NCI-H226 (cell line): ENCODE measurements around the gene SLC45A2.

ENCODE experiments used
- DNase-seq: peaks from one replicate; pipeline ENCODE4 v3.0.0-alpha.2; 2015

SLC45A2 gene

GRCh38 chr5:33905381-33905780, 79.1 kb downstream of the SLC45A2 start:
- DNase-seq: no peak

DNA sequence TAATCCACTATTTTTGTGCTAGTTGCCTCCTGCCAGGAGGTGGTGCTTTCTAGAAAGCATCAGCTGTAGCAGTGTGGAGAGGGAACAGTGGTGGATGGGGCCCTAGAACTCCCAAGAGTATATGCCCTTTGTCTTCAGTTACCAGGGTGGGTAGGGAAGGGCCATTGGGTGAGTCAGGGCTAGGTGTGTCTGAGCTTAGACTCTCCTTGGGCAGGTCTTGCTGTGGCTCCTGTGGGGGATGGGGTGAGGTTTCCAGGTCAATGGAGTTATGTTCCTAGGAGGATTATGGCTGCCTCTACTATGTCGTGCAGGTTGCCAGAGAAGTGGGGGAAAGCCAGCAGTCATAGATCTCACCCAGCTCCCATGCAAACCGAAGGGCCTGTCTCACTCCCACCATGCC, 81.4 kb downstream of the SLC45A2 start:
- no peak for DNase-seq

DNA sequence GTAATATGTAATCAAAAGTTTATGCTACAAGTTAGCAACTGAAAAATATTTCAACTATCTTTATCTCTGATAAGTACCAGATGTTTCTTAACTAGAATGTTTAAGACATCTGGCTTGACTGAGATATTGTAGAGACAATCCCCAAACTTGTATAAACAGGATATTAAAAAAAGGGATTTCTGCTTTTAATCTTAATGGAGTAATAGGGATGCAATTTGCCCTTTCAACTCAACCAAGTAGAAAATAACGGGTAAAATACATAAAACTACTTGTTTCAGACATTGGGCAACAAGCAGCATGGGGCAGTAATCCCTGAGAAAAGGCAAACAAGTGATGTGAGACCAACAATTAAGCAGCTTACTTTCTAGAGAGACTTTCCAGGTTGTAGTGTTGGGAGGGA, 83.3 kb downstream of the SLC45A2 start:
- DNase-seq: no peak
